Measurements from ENCODE around the gene WSCD2.

WSCD2 gene

DNA sequence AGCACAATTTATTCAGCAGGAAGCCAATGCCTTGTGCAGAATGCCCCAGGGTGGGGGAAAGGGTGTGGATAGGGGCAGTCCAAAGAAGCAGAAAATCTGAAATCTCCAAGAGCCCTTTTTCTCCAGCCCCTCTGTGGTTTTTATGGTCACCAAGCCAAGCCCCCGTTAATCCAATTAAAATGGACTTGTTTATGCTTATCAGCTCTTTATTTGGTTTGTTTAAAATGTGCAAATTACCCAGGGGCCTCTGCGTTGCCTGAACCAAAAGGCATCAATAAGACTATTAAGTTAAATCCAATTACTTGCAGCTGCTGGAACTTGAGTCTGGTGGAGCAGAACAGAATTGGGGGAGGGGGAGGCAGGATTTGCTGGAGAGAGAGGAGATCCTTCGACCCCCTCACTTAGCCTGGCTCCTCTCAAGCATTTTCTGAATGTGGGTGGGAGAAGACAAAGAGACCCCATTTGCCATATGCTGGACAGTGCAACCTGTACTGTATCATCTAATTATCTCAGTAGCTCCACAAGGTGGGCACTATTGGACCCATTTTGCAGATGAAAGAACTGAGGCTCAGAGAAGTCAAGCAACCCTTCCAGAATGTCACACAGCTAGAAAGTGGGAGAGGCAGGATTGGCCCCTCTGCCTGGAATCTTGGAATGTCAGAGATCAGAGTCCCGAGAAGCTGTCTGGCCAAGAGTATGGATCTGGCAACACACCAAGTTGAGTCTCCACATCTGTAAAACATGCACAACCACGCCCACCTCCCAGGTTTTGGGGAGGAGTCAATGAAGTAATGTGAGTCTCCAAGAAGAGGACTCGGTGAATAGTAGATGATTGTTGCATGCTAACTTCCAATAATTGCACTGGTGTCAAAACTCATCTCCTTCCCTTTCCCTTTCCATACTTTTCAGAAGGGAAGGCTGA, 143.1 kb downstream of the WSCD2 start:
- DNase-seq, result no peak

DNA sequence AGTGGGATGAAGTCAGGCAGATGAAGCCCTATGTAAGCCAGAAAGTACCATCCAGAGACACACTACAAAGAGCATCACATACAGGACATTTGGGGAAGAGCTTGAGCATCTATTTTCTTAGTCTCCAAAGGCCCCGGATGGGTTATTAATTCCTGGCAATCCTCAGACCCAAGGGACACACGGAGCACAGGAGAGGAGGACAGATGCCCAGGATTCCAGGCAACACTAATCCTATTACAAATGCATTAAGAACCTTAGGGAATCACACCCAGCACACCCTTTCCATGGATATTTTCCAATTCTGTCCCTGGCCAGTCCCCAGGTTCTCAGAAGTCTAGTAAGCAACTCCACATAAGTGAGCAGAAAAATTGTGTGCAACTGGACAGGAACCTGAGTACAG, 144.1 kb downstream of the WSCD2 start:
- no peak for DNase-seq

DNA sequence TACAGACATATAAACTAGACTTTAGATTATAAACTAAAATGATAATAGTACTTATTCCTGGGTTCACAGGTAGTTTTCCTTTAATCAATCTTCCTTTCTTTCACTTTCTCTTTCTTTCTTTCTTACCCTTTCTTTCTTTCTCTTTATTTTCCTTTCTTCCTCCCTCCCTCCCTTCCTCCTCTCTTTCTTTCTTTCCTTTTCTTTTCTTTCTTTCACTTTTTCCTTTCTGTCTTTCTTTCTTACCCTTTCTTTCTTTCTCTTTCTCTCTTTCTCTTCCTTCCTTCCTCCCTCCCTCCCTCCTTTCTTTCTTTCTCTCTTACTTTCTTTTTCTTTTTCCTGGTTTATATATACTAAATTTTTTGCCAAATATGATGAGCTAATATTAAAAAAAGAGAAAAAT, 148.5 kb downstream of the WSCD2 start:
- no peak for DNase-seq

DNA sequence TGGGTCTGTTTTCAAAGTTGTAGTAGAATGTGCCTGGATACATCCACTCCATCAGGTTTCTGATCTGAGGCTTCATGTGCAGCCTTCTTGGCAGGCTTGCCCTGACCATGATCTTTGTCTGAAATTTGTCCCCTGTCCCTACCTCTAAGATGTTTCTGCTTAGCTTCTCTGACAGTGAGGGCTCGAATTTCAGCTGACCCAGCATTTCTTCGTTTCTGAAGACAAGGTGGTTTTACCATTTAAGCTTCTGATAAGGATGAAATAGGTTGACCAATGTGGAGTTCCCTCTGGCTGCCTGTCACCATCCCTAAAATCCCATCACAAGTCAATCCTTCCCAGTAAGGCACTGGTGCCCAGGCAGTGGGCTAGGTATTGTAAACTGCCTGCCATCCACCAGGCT, 153.1 kb downstream of the WSCD2 start:
- no peak for DNase-seq

DNA sequence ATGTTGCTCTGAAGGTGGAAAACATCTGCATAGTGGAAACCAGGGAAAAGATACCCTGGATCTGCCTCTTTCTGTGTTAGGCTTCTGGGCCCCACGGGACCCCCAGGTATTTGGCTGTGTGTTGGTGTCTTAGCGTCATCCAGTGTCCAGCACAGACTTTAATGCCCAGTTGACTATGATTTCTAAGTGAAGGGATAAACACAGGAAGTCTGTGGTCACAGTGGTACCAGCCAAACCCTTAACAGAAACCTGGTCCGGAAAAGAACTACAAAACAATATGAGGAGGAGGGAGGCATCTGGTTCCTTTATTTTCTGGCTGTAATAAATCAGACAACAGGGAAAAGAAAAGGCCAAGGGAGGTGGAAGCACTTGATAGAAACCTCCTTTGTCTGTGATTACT, 153.6 kb downstream of the WSCD2 start:
- no peak for DNase-seq

DNA sequence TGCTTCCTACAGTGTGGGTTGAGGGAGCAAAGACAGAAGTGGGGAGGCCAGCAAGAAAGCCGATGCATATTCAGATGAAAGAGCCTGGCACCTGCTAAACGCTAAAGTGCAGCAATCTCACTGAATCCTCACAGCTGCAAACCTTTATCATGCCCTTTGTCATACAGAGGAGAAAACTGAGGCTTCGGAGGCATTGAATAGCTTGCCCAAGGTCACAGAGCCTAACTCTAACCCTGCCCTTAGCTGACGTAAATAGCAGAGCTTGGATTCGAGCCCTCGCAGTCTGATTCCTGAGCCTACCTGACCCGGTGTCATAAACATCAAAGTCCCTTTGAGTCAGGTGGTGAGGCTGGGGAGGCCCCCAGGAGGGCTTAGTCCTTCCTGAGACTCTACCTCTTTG, 155.1 kb downstream of the WSCD2 start:
- no peak for DNase-seq

DNA sequence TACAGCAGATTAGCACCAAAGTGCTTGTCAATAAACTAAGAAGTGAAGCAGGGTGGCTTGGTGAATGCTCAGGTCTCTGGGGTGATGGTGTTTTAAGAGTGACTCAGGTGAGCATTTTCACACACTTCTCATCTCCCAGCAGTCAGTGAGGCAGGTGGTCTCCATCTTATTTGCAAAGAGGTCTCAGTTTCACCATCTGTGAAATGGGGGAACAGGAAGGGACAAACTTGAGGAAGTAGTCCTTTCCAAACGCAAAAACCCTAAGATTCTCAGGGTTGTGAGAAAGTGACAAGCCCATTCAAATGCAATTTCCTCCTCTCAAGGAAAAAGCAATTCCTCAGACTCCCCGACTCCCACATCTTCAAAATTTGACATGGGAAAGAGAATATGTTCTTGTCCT, 155.9 kb downstream of the WSCD2 start:
- DNase-seq, result no peak

DNA sequence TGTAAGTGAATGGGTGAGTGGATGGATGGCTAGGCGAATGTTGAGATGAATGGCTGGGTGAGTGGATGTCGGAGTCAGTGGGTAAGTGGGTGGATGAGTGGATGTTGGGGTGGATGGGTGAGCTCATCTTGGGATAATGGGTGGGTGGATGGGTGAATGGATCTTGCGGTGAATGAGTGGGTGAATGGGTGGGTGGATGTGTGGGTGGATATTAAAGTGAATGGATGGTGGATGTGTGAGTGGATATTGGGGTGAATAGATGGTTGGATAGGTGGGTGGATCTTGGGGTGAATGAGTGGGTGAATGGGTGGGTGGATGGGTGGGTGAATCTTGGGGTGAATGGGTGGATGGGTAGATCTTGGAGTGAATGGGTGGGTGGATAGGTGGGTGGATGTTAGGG, 158.1 kb downstream of the WSCD2 start:
- no peak for DNase-seq

DNA sequence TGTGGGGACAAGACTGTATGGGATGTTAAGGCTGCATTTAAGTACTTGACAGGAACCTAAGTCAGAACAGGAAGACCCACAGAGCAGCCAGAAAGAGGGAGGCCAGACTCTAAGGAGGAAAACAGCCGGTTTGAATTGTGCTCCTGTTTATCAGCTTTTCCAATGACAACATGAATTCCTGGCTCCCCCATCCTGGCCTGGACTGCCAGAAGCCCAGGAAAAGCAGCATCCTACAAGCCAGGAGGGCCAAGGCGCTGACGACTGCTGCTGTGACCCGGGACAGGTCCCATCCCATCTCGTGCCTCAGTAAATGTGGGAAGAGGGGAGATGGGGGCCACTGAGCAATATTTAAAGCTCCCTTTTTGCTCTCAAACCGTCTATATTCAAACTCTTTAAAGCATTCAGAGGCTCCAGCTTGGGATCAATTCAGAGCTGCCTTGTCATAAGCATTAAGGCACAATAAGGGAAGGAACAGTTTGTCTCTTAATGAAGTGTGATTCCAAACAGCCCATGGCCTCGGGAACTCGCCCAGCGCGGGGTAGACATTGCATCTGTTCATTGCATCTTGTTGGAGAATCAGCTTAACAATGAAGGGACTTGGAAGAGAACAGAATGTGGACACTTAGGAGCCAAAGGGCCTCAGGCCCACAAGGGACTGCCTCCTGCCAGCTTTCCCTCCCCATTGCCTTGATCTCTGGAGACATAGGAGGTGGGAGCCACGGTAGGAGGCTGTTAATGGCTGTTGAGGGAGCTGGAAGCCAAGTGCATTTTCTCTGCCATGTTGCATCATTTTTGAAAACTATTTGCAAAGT, 160.5 kb downstream of the WSCD2 start:
- no peak for DNase-seq

DNA sequence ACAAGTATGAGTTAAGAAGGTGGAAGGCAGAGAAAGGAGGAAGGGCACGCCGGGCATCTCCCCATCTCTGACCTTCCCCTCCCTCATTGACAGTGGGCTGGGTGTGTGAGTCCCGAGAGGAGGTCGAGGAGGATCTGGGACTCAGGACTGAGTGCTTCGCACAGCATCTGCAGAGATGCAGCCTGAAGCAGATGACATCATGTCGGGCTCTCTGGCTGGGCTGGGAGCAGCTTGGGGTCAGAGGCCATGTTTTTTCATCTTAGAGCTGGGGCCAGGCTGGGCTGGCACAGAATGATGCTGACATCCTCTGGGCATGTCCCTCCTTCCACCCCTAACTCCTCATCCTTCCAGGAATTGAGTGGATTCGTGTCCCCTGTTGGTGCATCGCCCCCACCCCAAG, 166.6 kb downstream of the WSCD2 start:
- DNase-seq, result no peak

DNA sequence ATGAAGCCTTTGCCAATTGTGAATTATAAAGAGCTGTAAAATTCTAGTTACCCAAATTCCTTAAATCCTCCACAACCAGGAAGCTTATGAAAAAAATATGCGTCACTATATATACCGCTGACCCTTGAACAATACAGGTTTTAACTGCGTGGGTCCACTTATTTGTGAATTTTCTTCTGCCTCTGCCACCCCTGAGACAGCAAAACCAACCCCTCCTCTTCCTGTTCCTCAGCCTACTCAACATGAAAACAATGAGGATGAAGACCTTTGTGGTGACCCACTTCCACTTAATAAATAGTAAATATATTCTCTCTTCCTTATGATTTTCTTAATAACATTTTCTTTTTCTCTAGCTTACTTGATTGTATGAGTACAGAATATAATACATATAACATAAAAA, 167.9 kb downstream of the WSCD2 start:
- DNase-seq, result no peak

DNA sequence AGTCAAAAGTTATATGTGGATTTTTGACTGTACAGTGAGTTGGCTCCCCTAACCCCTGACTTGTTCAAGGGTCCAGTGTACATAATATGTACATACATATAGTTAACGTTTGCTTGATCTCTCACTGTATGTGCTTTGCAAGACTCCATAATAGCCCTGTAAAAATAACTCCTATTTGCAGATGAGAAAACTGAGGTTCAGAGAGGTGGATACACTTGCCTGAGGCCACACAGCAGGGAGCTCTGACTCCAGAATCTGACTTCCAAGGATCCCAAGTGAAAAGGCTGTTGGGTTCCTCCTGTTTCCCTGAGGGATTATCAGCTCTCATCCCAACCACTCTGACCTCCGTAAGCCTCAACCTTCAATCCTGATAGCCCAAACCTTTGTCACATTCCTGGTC, 168.3 kb downstream of the WSCD2 start:
- DNase-seq, result no peak

DNA sequence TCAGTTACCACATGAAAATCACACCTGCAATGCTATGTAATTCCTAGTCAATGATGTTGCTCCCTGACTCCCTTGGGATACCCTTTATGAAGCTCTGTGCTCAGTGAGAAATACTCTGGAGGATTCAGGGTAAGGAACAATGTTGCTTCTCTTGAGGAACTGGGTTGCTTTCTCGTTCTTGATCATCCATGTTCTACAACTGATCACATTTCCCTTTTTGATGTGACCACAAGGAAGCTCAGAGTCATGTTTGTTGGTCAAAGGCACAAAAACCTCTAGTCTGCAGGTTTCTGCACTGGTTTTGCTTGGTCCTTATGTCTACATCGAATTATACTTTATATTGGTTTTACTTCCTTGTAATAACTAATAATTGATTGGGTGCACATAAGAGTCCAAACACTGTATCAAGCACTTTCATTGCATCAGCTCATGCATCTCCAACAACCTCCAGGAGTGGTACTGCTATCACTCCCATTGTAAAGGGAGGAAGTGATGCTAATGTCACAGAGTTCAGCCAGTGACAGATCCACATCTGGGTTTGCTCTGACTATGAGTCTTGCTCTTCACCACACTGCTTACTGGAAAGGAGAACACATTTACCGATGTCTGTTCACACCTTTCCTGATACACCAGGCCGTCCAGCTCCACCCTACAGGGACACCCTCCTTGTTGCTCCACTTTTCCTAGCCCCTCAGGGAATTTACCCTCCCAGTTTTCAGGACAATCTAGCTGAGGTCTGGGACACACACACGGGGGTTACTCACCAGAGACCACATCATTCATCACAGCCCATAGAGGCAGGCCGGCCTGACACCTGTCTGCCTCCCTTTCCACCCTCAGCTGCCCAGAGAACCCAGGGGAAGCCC, 169.0 kb downstream of the WSCD2 start:
- no peak for DNase-seq

DNA sequence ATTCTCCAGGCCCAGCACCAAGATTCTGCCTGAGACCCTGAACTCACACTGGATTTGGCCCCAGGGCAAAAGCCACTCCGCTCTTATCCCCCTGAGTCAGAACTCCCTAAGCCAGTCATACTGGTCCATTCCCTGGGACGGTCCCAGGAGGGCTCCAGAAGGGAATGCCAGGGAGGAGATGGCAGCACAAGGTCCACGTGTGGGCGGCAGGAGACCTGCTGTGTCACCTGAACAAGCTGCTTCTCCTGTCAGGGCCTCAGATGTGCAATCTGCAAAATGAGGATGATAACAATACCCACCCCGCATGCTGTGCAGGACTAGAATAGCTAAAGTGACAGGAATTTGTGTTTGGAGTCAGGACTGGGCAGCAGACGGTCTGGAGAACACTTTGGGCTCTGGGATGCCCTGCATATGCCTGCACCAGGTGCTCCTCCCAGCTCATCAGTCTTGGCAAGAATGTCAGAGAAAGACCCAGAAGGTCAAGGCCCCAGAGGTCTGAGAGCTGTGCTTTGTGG, 169.7 kb downstream of the WSCD2 start:
- no peak for DNase-seq

DNA sequence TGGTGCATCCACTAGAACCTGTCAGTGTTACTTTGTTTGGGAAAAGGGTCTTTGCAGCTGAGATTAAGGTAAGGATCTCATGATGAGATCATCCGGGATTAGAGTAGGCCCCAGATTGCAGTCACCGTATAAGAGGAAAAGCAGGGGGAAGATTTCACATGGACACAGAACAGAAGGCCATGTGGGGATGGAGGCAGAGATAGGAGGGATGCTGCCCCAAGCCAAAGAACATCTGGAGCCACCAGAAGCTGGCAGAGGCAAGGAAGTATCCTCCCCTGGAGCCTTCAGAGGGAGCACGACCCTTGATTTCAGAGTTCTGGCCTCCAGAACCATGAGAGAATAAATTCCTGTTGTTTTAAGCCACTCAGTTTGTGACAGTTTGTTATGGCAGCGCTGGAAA, 170.4 kb downstream of the WSCD2 start:
- no peak for DNase-seq
